ENCODE results near the gene C17orf113.

C17orf113 gene

DNA sequence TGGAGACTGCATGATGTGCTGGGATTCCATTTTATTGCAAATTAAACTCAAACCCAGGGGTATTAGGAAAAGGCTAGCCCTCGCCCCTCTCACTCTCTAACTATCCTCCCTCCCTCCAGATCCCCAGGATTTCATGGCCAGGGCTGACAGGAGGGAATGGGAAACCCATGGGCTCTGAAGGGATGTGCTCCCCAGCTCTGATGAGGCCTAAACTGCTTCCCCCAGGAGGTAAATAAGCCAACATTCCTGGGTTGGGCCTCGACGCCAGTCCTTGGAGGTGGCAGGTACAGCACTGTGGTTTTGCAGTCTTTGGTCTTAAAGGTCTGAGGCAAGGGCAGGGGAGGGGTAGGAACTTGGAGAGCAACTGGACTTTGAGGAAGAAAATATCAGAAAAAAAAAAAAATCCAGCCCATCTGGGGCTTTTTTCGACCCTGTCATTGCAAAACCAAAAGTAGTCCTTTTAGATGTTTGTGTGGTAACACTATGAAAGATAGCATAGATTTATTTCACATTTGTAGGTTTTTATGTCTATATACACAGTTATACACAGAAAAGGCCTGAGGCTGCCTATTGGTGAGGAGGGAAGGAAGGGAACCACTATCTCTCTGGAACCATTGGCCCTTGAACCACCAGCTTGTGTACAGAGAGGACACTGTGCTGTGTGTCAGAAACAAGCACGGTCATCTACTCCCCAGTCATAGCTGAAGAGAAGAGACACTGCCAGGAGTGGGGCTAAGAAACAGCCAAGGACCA is 12.0 kb downstream of the C17orf113 start:
- no peak for TF ChIP-seq FOXP2 (optimal IDR thresholded peaks at IDR 0.05; ENCODE audit: borderline replicate concordance, extremely low read depth, extremely low read length, insufficient read depth)
- TF ChIP-seq, protein P1, sequence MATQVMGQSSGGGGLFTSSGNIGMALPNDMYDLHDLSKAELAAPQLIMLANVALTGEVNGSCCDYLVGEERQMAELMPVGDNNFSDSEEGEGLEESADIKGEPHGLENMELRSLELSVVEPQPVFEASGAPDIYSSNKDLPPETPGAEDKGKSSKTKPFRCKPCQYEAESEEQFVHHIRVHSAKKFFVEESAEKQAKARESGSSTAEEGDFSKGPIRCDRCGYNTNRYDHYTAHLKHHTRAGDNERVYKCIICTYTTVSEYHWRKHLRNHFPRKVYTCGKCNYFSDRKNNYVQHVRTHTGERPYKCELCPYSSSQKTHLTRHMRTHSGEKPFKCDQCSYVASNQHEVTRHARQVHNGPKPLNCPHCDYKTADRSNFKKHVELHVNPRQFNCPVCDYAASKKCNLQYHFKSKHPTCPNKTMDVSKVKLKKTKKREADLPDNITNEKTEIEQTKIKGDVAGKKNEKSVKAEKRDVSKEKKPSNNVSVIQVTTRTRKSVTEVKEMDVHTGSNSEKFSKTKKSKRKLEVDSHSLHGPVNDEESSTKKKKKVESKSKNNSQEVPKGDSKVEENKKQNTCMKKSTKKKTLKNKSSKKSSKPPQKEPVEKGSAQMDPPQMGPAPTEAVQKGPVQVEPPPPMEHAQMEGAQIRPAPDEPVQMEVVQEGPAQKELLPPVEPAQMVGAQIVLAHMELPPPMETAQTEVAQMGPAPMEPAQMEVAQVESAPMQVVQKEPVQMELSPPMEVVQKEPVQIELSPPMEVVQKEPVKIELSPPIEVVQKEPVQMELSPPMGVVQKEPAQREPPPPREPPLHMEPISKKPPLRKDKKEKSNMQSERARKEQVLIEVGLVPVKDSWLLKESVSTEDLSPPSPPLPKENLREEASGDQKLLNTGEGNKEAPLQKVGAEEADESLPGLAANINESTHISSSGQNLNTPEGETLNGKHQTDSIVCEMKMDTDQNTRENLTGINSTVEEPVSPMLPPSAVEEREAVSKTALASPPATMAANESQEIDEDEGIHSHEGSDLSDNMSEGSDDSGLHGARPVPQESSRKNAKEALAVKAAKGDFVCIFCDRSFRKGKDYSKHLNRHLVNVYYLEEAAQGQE (IDR thresholded peaks at IDR 0.05; ENCODE audit: insufficient read depth in 1 of 2, low read depth in 2 of 2, low read length in 2 of 2), result no peak
- TF ChIP-seq TAF1 (IDR thresholded peaks at IDR 0.05; ENCODE audit: borderline replicate concordance, insufficient read depth, low read length), result no peak
- no peak for TF ChIP-seq SIN3A (IDR thresholded peaks at IDR 0.05; ENCODE audit: borderline replicate concordance, insufficient read depth, low read length)
- TF ChIP-seq POLR2AphosphoS5 (IDR thresholded peaks at IDR 0.05; ENCODE audit: low read depth, low read length), result no peak

DNA sequence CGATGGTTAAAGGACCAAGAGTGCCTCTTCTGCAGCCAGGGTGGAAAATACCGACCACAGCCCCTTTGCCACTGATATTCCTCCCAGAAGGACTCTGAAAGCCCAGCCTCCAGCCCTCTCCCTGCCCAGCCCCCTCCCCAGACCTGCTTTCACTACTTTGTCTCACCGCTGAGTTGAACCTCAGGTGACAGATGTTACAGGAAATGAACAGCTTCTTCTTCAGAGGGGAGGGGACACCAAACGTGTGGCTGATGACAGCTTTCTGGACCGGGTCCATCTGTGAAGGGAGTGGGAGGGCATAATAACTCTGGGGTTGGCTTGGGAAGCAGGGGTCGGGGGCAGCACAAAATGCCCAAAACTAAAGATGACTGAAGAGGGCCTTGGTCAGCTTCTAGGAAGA is 16.3 kb downstream of the C17orf113 start:
- TF ChIP-seq TAF1 (IDR thresholded peaks at IDR 0.05; ENCODE audit: borderline replicate concordance, insufficient read depth, low read length) (no peak), SIN3A (IDR thresholded peaks at IDR 0.05; ENCODE audit: borderline replicate concordance, insufficient read depth, low read length) (no peak), POLR2AphosphoS5 (IDR thresholded peaks at IDR 0.05; ENCODE audit: low read depth, low read length) (no peak), FOXP2 (optimal IDR thresholded peaks at IDR 0.05; ENCODE audit: borderline replicate concordance, extremely low read depth, extremely low read length, insufficient read depth) (no peak)
- TF ChIP-seq, protein P1 (IDR thresholded peaks at IDR 0.05; ENCODE audit: insufficient read depth in 1 of 2, low read depth in 2 of 2, low read length in 2 of 2), result no peak

DNA sequence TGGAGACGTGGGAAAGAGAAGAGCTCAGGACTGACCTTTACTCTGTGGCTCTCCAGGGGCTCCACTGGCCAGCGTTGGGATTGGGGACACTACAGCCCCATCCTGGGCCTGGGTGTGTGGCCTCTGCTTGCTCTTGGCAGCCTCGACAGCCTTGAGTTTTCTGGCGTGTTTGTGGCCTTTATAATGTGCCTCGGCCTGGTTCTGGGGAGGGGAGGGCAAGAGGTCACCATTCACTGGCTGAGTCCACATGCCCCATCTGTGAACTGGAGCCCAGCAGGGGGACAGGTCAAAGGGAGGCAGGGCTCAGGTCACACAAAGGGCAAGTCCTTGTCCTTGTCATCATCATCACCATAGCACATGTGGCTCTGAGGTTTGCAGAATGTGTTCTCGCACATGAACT is 18.8 kb downstream of the C17orf113 start:
- no peak for TF ChIP-seq SIN3A (IDR thresholded peaks at IDR 0.05; ENCODE audit: borderline replicate concordance, insufficient read depth, low read length)
- TF ChIP-seq, protein P1 (IDR thresholded peaks at IDR 0.05; ENCODE audit: insufficient read depth in 1 of 2, low read depth in 2 of 2, low read length in 2 of 2), result no peak
- no peak for TF ChIP-seq POLR2AphosphoS5 (IDR thresholded peaks at IDR 0.05; ENCODE audit: low read depth, low read length)
- no peak for TF ChIP-seq FOXP2 (optimal IDR thresholded peaks at IDR 0.05; ENCODE audit: borderline replicate concordance, extremely low read depth, extremely low read length, insufficient read depth)
- no peak for TF ChIP-seq TAF1 (IDR thresholded peaks at IDR 0.05; ENCODE audit: borderline replicate concordance, insufficient read depth, low read length)

DNA sequence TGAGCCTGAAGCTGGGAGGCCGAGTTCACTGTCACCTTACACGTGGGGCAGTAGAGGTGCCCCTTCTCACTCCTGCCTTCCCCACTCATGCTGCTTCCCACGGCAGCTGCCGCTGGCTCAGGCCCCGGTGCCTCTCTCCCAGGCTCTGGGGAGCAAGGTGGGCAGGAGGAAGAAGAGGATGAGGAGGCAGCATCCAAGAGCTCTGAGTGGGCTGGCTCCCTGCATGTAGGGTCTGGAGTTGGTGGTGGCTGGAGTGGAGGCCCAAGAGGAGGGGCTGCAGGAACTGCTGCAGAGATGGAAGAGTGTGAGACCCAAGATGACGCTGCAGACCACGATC is 21.6 kb downstream of the C17orf113 start:
- no peak for TF ChIP-seq POLR2AphosphoS5 (IDR thresholded peaks at IDR 0.05; ENCODE audit: low read depth, low read length)
- TF ChIP-seq SIN3A (IDR thresholded peaks at IDR 0.05; ENCODE audit: borderline replicate concordance, insufficient read depth, low read length), result no peak
- TF ChIP-seq FOXP2 (optimal IDR thresholded peaks at IDR 0.05; ENCODE audit: borderline replicate concordance, extremely low read depth, extremely low read length, insufficient read depth), result no peak
- TF ChIP-seq, protein P1 (IDR thresholded peaks at IDR 0.05; ENCODE audit: insufficient read depth in 1 of 2, low read depth in 2 of 2, low read length in 2 of 2), result no peak
- TF ChIP-seq TAF1 (IDR thresholded peaks at IDR 0.05; ENCODE audit: borderline replicate concordance, insufficient read depth, low read length), result no peak

All from PFSK-1 (cell line).